Activated CD4-positive, alpha-beta T cell treated with anti-CD3 and anti-CD28 coated beads, Interleukin-2, amount 50 U/mL, for 24 hours (primary cell): ENCODE data around the gene DEPP1.

Experiments
- DNase-seq, 2 donors: peaks; one replicate each; pipeline ENCODE4 v3.0.0-alpha.2; 2020; ENCODE audit warnings: low read depth in 1 of 2, low spot score in 1 of 2

DEPP1 gene

GRCh38 chr10:44968091-44968490 lies 10.5 kb downstream of the DEPP1 start:
- no peak for DNase-seq

GRCh38 chr10:44967616-44968015 lies 11.0 kb downstream of the DEPP1 start:
- no peak for DNase-seq

- DNase-seq: no peak
Measured at GRCh38 chr10:44966816-44967509, 11.6 kb downstream of the DEPP1 start.

GRCh38 chr10:44966129-44966815 lies 12.3 kb downstream of the DEPP1 start:
- DNase-seq: no peak

GRCh38 chr10:44965651-44966097 lies 12.9 kb downstream of the DEPP1 start:
- no peak for DNase-seq

GRCh38 chr10:44965104-44965503 lies 13.5 kb downstream of the DEPP1 start:
- DNase-seq: no peak

- no peak for DNase-seq
Measured at GRCh38 chr10:44963772-44964633, 14.6 kb downstream of the DEPP1 start.

GRCh38 chr10:44962870-44963738 lies 15.5 kb downstream of the DEPP1 start:
- no peak for DNase-seq

- no peak for DNase-seq
Measured at GRCh38 chr10:44961931-44962750, 16.5 kb downstream of the DEPP1 start.

GRCh38 chr10:44961230-44961571 lies 17.4 kb downstream of the DEPP1 start:
- no peak for DNase-seq

GRCh38 chr10:44960482-44961229 lies 18.0 kb downstream of the DEPP1 start:
- DNase-seq: no peak

GRCh38 chr10:44960088-44960460 lies 18.5 kb downstream of the DEPP1 start:
- no peak for DNase-seq

GRCh38 chr10:44959247-44960087 lies 19.1 kb downstream of the DEPP1 start, which contains the start of gene RASSF4:
RASSF4 (plus strand) TSS chr10:44959802; CDS start chr10:44970203, 10,401 bp downstream.
- DNase-seq: peak; percentile 85 to 90

- no peak for DNase-seq
Measured at GRCh38 chr10:44958898-44959246, 19.7 kb downstream of the DEPP1 start.

GRCh38 chr10:44958196-44958897 lies 20.3 kb downstream of the DEPP1 start:
- DNase-seq: no peak

- no peak for DNase-seq
Measured at GRCh38 chr10:44956717-44957706, 21.6 kb downstream of the DEPP1 start.

GRCh38 chr10:44956226-44956625 lies 22.4 kb downstream of the DEPP1 start:
- no peak for DNase-seq
